Breast epithelium (tissue), 4 donors: ENCODE measurements around the gene BCL11B. TPM values are rescaled to one million over a fixed set of nuclear protein-coding genes. Genes with fewer than 3 reads are reported as not detected.

ENCODE experiments used
- DNase-seq, 2 donors: peaks; one replicate each; pipeline ENCODE4 v3.0.0-alpha.2; 2019; ENCODE audit warnings: low spot score in 2 of 2
- H3K27ac ChIP-seq, 2 donors: fragments of 200-600 bp; sonication (generic) in 1 of 2; one replicate each; pipeline ENCODE4 v1.5.1; 2016 to 2019; ENCODE audit warnings: mild to moderate bottlenecking in 1 of 2
- H3K27me3 ChIP-seq, 2 donors: fragments of 200-600 bp; sonication (generic) in 1 of 2; one replicate each; pipeline versions ENCODE4 v1.5.1 to v1.6.0; 2017 to 2019; ENCODE audit warnings: control low read depth in 1 of 2, mild to moderate bottlenecking in 1 of 2
- H3K36me3 ChIP-seq: fragments of 200-600 bp; one replicate; pipeline ENCODE4 v1.5.1; 2019
- H3K4me1 ChIP-seq, 2 donors: fragments of 200-600 bp; sonication (generic); one replicate each; pipeline ENCODE4 v1.5.1; 2016 to 2019; ENCODE audit warnings: control low read depth in 1 of 2
- H3K4me3 ChIP-seq, 3 donors: fragments of 200-600 bp; sonication (generic); 1 replicate in 2 of 3; 2 replicates in 1 of 3; pipeline ENCODE4 v1.5.1; 2016 to 2019; ENCODE audit warnings: mild to moderate bottlenecking in 3 of 3, moderate library complexity in 2 of 3
- H3K9me3 ChIP-seq, 2 donors: fragments of 200-600 bp; sonication (generic) in 1 of 2; one replicate each; pipeline ENCODE4 v1.5.1; 2016 to 2019; ENCODE audit warnings: control low read depth in 1 of 2
- POLR2A ChIP-seq: fragments of 450-650 bp; IDR thresholded peaks from one replicate; pipeline ENCODE4 v1.6.1; 2016; ENCODE audit warnings: antibody characterized with exemption, mild to moderate bottlenecking, moderate library complexity
- POLR2AphosphoS5 ChIP-seq, 3 donors: sonication (generic); formaldehyde crosslinking; IDR thresholded peaks; one replicate each; pipeline ENCODE4 v1.6.1; 2017; ENCODE audit warnings: antibody characterized with exemption in 3 of 3
- intact Hi-C: fragments of 100-400 bp; cut with DNase I; formaldehyde crosslinking; loops from one replicate; pipeline ENCODE4 v1.15.1; 2023; ENCODE audit warnings: low total_unique reads
- total RNA-seq, 3 donors: library from RNA; depleted of rRNA; stranded (reverse); fragments of >200 nt; gene quantifications; one replicate each; pipeline ENCODE4 v1.1.0, GENCODE V29; 2016
- TF ChIP-seq, protein P1 (sequence below), 3 donors: fragments of 450-650 bp; IDR thresholded peaks; one replicate each; pipeline ENCODE4 v1.5.1; 2016 to 2017; ENCODE audit warnings: antibody characterized with exemption in 3 of 3, mild to moderate bottlenecking in 3 of 3, moderate library complexity in 3 of 3

The BCL11B gene
- total RNA-seq, 3 donors from 2014 or later: 0.96 to 3.9 (median 2.6) TPM

DNA sequence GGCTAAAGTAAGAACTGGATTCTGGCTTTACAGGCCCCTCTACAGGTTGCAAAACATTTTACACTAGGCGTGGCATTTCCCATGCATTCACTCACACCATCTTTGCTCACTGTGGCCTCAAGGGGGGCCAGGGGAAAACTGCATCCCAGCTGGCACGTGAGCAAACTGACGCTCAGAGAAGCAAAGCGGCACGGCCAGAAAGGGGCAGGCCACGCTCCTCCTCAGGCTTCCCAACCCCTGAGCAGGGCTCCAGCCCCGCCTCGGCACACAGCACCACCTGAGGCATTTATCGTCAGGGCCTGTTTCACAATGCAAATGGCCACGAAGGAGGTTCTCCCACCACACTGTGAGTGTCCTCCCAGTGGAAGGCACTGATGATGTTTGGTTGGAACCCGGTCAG is 90.8 kb downstream of the BCL11B start:
- no peaks in the 10 kb centered on the region for H3K27me3 ChIP-seq
- DNase-seq: peak in 1 of 2 donors; percentile 42
- no peaks in the 10 kb centered on the region for H3K4me1 ChIP-seq
- no peaks in the 10 kb centered on the region for H3K9me3 ChIP-seq
- H3K36me3 ChIP-seq: no peaks in the 10 kb centered on the region
- intact Hi-C loops: no loop called here
- H3K4me3 ChIP-seq: no peak overlapping the region
- H3K27ac ChIP-seq: no peak overlapping the region
- no peak for TF ChIP-seq POLR2A
- TF ChIP-seq POLR2AphosphoS5 (IDR thresholded peaks at IDR 0.05): no peak
- TF ChIP-seq, protein P1, sequence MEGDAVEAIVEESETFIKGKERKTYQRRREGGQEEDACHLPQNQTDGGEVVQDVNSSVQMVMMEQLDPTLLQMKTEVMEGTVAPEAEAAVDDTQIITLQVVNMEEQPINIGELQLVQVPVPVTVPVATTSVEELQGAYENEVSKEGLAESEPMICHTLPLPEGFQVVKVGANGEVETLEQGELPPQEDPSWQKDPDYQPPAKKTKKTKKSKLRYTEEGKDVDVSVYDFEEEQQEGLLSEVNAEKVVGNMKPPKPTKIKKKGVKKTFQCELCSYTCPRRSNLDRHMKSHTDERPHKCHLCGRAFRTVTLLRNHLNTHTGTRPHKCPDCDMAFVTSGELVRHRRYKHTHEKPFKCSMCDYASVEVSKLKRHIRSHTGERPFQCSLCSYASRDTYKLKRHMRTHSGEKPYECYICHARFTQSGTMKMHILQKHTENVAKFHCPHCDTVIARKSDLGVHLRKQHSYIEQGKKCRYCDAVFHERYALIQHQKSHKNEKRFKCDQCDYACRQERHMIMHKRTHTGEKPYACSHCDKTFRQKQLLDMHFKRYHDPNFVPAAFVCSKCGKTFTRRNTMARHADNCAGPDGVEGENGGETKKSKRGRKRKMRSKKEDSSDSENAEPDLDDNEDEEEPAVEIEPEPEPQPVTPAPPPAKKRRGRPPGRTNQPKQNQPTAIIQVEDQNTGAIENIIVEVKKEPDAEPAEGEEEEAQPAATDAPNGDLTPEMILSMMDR (IDR thresholded peaks at IDR 0.05): no peak

GRCh38 chr14:99179946-99180345 is 92.1 kb downstream of the BCL11B start:
- intact Hi-C loops: no loop called here
- no peak overlapping the region for H3K27ac ChIP-seq
- DNase-seq: peak in 1 of 2 donors; percentile 24
- no peaks in the 10 kb centered on the region for H3K4me1 ChIP-seq
- H3K36me3 ChIP-seq: no peaks in the 10 kb centered on the region
- no peaks in the 10 kb centered on the region for H3K27me3 ChIP-seq
- TF ChIP-seq, protein P1 (IDR thresholded peaks at IDR 0.05): no peak
- TF ChIP-seq POLR2A (no peak), POLR2AphosphoS5 (IDR thresholded peaks at IDR 0.05) (no peak)
- no peak overlapping the region for H3K4me3 ChIP-seq
- no peaks in the 10 kb centered on the region for H3K9me3 ChIP-seq

DNA sequence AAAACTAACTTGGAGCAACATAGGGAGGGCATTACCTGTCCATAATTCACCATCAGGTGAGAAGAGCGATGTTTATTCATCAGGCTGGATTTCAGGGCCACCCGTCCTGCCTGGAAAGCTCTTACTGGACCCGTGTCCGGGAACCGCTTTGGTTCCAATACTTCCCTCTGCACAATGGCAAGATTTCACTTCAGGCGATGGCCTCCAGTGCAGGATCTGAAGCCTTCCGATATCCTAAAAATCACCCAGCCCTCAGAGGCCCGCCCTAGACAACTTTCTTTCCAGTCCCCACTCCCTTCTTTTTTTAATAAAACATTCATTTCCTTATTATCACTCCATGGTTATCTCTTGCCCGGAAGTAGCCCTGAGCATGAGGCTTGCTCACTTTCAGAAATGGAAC is 92.5 kb downstream of the BCL11B start:
- DNase-seq: peak in 1 of 2 donors; percentile 12
- TF ChIP-seq POLR2A (no peak), POLR2AphosphoS5 (IDR thresholded peaks at IDR 0.05) (no peak)
- TF ChIP-seq, protein P1 (IDR thresholded peaks at IDR 0.05): no peak
- Histone ChIP-seq H3K9me3 (no peaks in the 10 kb centered on the region), H3K36me3 (no peaks in the 10 kb centered on the region), H3K4me3 (no peak overlapping the region), H3K27ac (no peak overlapping the region), H3K27me3 (no peaks in the 10 kb centered on the region), H3K4me1 (no peaks in the 10 kb centered on the region)
- intact Hi-C loops: no loop called here

- Histone ChIP-seq H3K27ac (peak overlapping the region in 1 of 2 donors; percentile 63), H3K4me3 (no peak overlapping the region), H3K36me3 (no peaks in the 10 kb centered on the region), H3K4me1 (no peaks in the 10 kb centered on the region), H3K9me3 (no peaks in the 10 kb centered on the region), H3K27me3 (no peaks in the 10 kb centered on the region)
- TF ChIP-seq, protein P1 (IDR thresholded peaks at IDR 0.05): no peak
- TF ChIP-seq POLR2AphosphoS5 (IDR thresholded peaks at IDR 0.05) (no peak), POLR2A (no peak)
- intact Hi-C loops: no loop called here
- DNase-seq: peak in 1 of 2 donors; percentile 31
These were observed 93.8 kb downstream of the BCL11B start for GRCh38 chr14:99177886-99178835.

GRCh38 chr14:99177046-99177655 is 94.8 kb downstream of the BCL11B start:
- DNase-seq: peak in 1 of 2 donors; percentile 17
- H3K9me3 ChIP-seq: no peaks in the 10 kb centered on the region
- H3K4me1 ChIP-seq: no peaks in the 10 kb centered on the region
- no peaks in the 10 kb centered on the region for H3K36me3 ChIP-seq
- H3K27ac ChIP-seq: no peak overlapping the region
- no peak overlapping the region for H3K4me3 ChIP-seq
- H3K27me3 ChIP-seq: no peaks in the 10 kb centered on the region
- TF ChIP-seq POLR2AphosphoS5 (IDR thresholded peaks at IDR 0.05): no peak
- TF ChIP-seq, protein P1 (IDR thresholded peaks at IDR 0.05): no peak
- no peak for TF ChIP-seq POLR2A
- intact Hi-C loops: no loop called here
